Right lobe of liver (tissue), 4 donors: ENCODE data around the gene ANKRD9.

Experiments used
- POLR2A ChIP-seq: fragments of 450-650 bp; IDR thresholded peaks from one replicate; pipeline ENCODE4 v1.6.1; 2017; ENCODE audit warnings: antibody characterized with exemption, mild to moderate bottlenecking
- TF ChIP-seq, protein P1 (sequence below), 4 donors: fragments of 200-600 bp in 3 of 4; fragments of 450-650 bp in 1 of 4; IDR thresholded peaks; one replicate each; pipeline versions ENCODE4 v1.5.1 to v1.8.0; 2016 to 2022; ENCODE audit warnings: antibody characterized with exemption in 4 of 4, mild to moderate bottlenecking in 2 of 4
- donor health status: DM: no; HTN: no; CAD: no.
- donor health status: DM: no; HTN: no; CAD: no.
- donor health status: DM: no; HTN: yes; CAD: no.

DNA sequence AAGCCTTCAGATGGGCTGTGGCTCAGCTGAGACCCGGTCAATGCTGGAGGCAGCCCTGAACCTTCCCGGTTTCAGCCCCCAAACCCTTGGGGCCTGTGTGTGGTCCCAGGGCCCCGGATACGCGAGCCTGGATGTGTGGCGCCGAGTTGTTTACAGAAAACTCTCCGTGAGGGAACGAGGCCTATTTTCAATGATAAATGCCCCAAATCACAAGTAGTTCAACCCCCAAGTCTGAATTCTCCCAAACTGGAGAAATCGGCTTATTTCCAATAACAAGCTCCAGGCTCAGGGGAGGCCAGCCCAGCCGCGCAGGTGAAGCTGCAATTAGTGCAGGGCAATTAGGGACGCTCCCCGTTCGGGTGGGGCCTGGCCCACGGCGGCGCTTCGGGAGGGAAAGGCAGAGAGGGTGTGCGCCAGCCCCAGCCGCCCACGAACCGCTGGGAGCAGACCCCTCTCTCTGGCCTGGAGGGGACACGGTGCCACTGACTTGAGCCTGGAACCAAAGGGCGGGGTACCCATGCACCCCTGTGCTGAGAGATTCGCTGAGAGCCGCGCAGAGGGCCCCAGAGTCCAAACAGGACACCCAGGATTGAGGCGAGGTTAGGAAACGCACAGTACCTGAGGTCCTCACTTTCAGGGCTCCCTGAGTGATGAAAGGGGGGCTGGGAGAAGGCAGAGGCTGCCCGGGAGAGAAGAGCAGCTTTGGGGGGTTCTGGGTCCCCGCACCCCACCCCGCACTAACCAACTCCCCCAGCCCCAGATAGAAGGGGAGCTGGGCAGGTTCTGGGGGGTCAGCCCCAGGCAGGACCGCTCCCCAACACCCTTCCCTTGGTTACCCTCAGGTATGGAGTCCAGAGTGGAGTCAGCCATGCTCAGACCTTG lies 14.2 kb upstream of the ANKRD9 start:
- TF ChIP-seq POLR2A = no peak
- TF ChIP-seq, protein P1, sequence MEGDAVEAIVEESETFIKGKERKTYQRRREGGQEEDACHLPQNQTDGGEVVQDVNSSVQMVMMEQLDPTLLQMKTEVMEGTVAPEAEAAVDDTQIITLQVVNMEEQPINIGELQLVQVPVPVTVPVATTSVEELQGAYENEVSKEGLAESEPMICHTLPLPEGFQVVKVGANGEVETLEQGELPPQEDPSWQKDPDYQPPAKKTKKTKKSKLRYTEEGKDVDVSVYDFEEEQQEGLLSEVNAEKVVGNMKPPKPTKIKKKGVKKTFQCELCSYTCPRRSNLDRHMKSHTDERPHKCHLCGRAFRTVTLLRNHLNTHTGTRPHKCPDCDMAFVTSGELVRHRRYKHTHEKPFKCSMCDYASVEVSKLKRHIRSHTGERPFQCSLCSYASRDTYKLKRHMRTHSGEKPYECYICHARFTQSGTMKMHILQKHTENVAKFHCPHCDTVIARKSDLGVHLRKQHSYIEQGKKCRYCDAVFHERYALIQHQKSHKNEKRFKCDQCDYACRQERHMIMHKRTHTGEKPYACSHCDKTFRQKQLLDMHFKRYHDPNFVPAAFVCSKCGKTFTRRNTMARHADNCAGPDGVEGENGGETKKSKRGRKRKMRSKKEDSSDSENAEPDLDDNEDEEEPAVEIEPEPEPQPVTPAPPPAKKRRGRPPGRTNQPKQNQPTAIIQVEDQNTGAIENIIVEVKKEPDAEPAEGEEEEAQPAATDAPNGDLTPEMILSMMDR (IDR thresholded peaks at IDR 0.05) = no peak
